ENCODE measurements around the gene CYRIA.

DNA sequence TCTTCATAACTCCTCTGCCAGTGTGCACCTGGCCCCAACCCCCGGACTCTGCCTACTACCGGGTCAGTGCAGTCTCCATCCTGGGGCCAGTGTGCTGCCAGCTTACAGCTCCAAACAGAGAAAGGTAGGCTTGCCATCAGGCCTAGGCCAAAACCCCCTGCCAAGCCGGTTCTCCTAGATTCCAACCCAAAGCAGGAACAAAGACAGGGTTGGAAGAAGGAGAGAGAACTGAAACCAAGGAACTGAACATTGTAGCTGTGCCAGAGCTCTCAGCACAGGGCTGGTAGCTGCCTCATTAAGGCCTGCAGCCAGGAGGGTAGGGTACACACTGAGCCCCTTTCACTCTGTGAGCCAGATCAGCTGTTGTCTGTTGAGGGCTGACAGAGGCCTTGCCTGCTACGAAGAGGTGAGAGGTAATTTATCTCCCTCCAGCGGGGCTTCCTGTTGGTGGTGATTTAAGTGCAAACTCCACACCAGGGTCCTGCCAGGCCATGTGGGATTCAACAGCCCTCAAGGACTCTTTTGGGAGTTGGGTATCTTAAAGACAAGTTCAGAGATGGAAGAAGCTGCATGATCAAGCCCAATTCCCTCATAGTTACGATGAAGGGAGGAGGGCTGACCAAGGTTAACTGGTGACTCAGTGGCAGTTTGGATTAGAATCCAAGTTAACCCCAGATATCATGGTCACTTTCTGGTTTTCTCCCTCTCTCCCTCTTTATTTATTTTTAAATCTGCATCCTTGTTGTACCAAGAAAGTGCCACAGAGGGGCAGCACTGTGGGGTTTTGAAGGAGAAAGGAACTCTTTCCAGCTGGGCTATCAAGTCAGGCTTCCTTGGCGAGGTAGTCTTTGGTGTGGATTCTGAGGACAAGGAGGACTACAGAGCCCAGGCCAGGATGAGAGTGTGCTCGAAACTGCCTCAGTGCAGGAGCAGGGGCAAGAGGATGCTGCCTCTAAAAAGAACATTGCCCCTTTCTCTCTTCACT lies 48.1 kb downstream of the CYRIA start:
- TF ChIP-seq POLR2A (IDR thresholded peaks at IDR 0.05) (no peak), EP300 (IDR thresholded peaks at IDR 0.05) (no peak), POLR2AphosphoS5 (IDR thresholded peaks at IDR 0.05) (no peak)
- TF ChIP-seq, protein P1, sequence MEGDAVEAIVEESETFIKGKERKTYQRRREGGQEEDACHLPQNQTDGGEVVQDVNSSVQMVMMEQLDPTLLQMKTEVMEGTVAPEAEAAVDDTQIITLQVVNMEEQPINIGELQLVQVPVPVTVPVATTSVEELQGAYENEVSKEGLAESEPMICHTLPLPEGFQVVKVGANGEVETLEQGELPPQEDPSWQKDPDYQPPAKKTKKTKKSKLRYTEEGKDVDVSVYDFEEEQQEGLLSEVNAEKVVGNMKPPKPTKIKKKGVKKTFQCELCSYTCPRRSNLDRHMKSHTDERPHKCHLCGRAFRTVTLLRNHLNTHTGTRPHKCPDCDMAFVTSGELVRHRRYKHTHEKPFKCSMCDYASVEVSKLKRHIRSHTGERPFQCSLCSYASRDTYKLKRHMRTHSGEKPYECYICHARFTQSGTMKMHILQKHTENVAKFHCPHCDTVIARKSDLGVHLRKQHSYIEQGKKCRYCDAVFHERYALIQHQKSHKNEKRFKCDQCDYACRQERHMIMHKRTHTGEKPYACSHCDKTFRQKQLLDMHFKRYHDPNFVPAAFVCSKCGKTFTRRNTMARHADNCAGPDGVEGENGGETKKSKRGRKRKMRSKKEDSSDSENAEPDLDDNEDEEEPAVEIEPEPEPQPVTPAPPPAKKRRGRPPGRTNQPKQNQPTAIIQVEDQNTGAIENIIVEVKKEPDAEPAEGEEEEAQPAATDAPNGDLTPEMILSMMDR (IDR thresholded peaks at IDR 0.05), result peak in 1 of 4 experiments; percentile 28
